ENCODE measurements around the gene ICA1L. TPM values are rescaled to one million over a fixed set of nuclear protein-coding genes. Genes with fewer than 3 reads are reported as not detected.

ICA1L gene
- total RNA-seq, 1 donor from 2014 or later: 12.0 TPM

DNA sequence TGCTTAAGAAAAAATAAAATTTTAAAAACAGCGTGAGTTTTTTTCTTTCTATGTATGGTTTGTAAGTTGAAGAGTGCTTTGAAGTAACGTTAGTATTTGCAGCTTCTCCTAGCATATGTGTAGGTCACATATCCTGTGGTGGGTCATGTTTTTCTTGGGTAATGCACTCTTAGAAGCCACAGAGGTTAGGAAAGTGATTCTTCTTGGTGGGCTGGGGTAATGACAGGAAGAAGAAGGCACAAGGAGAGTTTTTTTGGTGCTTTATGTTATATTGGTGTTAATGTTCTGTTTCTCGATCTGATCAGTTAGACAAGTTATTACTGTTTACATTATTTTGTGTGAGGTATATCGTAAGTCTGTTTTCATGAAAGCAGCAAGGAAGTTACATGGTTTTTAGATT, 109.0 kb downstream of the ICA1L start:
- Mint-ChIP-seq H3K9me3 (ENCODE audit: unreplicated experiment) (peaks cover 2% of the 10 kb centered on the region), H3K27me3 (ENCODE audit: unreplicated experiment) (peaks cover 2% of the 10 kb centered on the region), H3K4me1 (ENCODE audit: low read depth, unreplicated experiment) (no peaks in the 10 kb centered on the region), H3K36me3 (ENCODE audit: unreplicated experiment) (peaks cover 11% of the 10 kb centered on the region), H3K27ac (ENCODE audit: unreplicated experiment) (no peak overlapping the region), H3K4me3 (ENCODE audit: unreplicated experiment) (no peak overlapping the region)
- no peak for DNase-seq
- TF ChIP-seq, protein P1, sequence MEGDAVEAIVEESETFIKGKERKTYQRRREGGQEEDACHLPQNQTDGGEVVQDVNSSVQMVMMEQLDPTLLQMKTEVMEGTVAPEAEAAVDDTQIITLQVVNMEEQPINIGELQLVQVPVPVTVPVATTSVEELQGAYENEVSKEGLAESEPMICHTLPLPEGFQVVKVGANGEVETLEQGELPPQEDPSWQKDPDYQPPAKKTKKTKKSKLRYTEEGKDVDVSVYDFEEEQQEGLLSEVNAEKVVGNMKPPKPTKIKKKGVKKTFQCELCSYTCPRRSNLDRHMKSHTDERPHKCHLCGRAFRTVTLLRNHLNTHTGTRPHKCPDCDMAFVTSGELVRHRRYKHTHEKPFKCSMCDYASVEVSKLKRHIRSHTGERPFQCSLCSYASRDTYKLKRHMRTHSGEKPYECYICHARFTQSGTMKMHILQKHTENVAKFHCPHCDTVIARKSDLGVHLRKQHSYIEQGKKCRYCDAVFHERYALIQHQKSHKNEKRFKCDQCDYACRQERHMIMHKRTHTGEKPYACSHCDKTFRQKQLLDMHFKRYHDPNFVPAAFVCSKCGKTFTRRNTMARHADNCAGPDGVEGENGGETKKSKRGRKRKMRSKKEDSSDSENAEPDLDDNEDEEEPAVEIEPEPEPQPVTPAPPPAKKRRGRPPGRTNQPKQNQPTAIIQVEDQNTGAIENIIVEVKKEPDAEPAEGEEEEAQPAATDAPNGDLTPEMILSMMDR (IDR thresholded peaks at IDR 0.05; ENCODE audit: partially characterized antibody, unreplicated experiment): no peak

- H3K36me3 Mint-ChIP-seq (ENCODE audit: unreplicated experiment): peaks cover 11% of the 10 kb centered on the region
- no peak for DNase-seq
- H3K27ac Mint-ChIP-seq (ENCODE audit: unreplicated experiment): no peak overlapping the region
- H3K9me3 Mint-ChIP-seq (ENCODE audit: unreplicated experiment): peaks cover 2% of the 10 kb centered on the region
- TF ChIP-seq, protein P1 (IDR thresholded peaks at IDR 0.05; ENCODE audit: partially characterized antibody, unreplicated experiment): no peak
- peaks cover 2% of the 10 kb centered on the region for H3K27me3 Mint-ChIP-seq (ENCODE audit: unreplicated experiment)
- H3K4me1 Mint-ChIP-seq (ENCODE audit: low read depth, unreplicated experiment): no peaks in the 10 kb centered on the region
- no peak overlapping the region for H3K4me3 Mint-ChIP-seq (ENCODE audit: unreplicated experiment)
Observed at GRCh38 chr2:202760848-202761247, 110.7 kb downstream of the ICA1L start.

DNA sequence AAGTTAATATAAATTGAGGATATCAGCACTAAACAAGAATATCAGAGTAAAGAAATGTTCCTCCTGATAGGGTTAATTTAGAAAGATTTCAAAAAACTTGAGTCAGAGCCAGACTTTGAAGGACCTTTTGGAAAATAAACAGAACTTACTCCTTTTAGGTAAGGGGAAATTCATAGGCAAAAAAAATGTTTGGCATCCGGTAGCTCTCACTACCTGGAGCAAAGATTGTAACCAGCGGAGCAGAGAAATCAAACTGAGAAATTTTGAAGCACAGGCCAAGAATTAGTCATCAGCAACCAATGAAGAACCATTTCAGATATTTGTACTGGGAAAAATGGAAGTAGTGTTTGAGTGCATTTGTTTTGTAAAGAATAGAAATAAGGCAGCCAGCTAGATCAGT, 113.0 kb downstream of the ICA1L start:
- H3K36me3 Mint-ChIP-seq (ENCODE audit: unreplicated experiment): peaks cover 9% of the 10 kb centered on the region
- no peak for DNase-seq
- H3K4me1 Mint-ChIP-seq (ENCODE audit: low read depth, unreplicated experiment): no peaks in the 10 kb centered on the region
- peaks cover 1% of the 10 kb centered on the region for H3K27me3 Mint-ChIP-seq (ENCODE audit: unreplicated experiment)
- H3K27ac Mint-ChIP-seq (ENCODE audit: unreplicated experiment): no peak overlapping the region
- no peak overlapping the region for H3K4me3 Mint-ChIP-seq (ENCODE audit: unreplicated experiment)
- peaks cover 2% of the 10 kb centered on the region for H3K9me3 Mint-ChIP-seq (ENCODE audit: unreplicated experiment)
- TF ChIP-seq, protein P1 (IDR thresholded peaks at IDR 0.05; ENCODE audit: partially characterized antibody, unreplicated experiment): no peak

DNA sequence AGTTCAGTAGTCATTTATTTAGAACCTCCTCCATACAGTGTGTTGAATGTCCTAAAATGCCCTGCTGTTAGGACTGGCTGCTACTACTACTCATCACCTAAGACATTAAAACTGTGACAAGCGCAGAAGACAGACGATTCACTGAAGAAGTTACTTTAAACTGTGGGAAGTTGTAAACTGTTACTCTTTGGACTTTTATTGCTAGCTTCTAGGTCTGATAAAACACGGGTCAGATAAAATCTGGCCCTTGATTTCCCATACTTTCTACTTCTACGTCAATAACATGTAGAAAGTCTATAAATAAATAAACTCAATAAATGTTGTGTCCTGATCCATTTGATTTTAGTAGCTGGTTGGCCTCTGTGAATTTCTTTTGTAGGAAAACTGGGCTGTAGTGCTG, 113.4 kb downstream of the ICA1L start:
- peaks cover 2% of the 10 kb centered on the region for H3K27me3 Mint-ChIP-seq (ENCODE audit: unreplicated experiment)
- no peak overlapping the region for H3K27ac Mint-ChIP-seq (ENCODE audit: unreplicated experiment)
- TF ChIP-seq, protein P1 (IDR thresholded peaks at IDR 0.05; ENCODE audit: partially characterized antibody, unreplicated experiment): no peak
- no peak overlapping the region for H3K4me3 Mint-ChIP-seq (ENCODE audit: unreplicated experiment)
- DNase-seq: no peak
- peaks cover 2% of the 10 kb centered on the region for H3K9me3 Mint-ChIP-seq (ENCODE audit: unreplicated experiment)
- peaks cover 12% of the 10 kb centered on the region for H3K36me3 Mint-ChIP-seq (ENCODE audit: unreplicated experiment)
- H3K4me1 Mint-ChIP-seq (ENCODE audit: low read depth, unreplicated experiment): no peaks in the 10 kb centered on the region

- peaks cover 2% of the 10 kb centered on the region for H3K27me3 Mint-ChIP-seq (ENCODE audit: unreplicated experiment)
- no peaks in the 10 kb centered on the region for H3K9me3 Mint-ChIP-seq (ENCODE audit: unreplicated experiment)
- no peak overlapping the region for H3K27ac Mint-ChIP-seq (ENCODE audit: unreplicated experiment)
- TF ChIP-seq, protein P1 (IDR thresholded peaks at IDR 0.05; ENCODE audit: partially characterized antibody, unreplicated experiment): no peak
- no peak overlapping the region for H3K4me3 Mint-ChIP-seq (ENCODE audit: unreplicated experiment)
- H3K36me3 Mint-ChIP-seq (ENCODE audit: unreplicated experiment): peaks cover 9% of the 10 kb centered on the region
- no peak for DNase-seq
- no peaks in the 10 kb centered on the region for H3K4me1 Mint-ChIP-seq (ENCODE audit: low read depth, unreplicated experiment)
Observed at GRCh38 chr2:202757339-202757738, 114.2 kb downstream of the ICA1L start.
